Measurements from ENCODE around the gene CACNA1G.

GRCh38 chr17:50609380-50610074 lies 49.0 kb downstream of the CACNA1G start:
- TF ChIP-seq CTCF (IDR thresholded peaks at IDR 0.05; ENCODE audit: poor library complexity, severe bottlenecking): no peak
- no peak for TF ChIP-seq REST (IDR thresholded peaks at IDR 0.05; ENCODE audit: borderline replicate concordance)
- no peak for TF ChIP-seq EP300 (conservative IDR thresholded peaks at IDR 0.05; ENCODE audit: poor library complexity, severe bottlenecking)
- TF ChIP-seq RAD21 (conservative IDR thresholded peaks at IDR 0.05): no peak
- no peak for TF ChIP-seq TAF1 (IDR thresholded peaks at IDR 0.05; ENCODE audit: low read depth)
- no peak for TF ChIP-seq EZH2 (IDR thresholded peaks at IDR 0.05; ENCODE audit: borderline replicate concordance, insufficient read depth, low read length, poor library complexity, severe bottlenecking)

All from neural cell (in vitro differentiated cells).